Body of pancreas (tissue), 4 donors: ENCODE data around the gene MAP3K21.

ENCODE experiments used
- CTCF ChIP-seq, 7 experiments: fragments of 450-650 bp in 4 of 7; fragments of 200-600 bp in 3 of 7; sonication (generic) in 3 of 7; IDR thresholded peaks; one replicate each; pipeline ENCODE4 v1.5.1; 2016 to 2019; ENCODE audit warnings: antibody characterized with exemption in 7 of 7
- POLR2A ChIP-seq, 3 donors: fragments of 450-650 bp; IDR thresholded peaks; one replicate each; pipeline ENCODE4 v1.6.1; 2016; ENCODE audit warnings: antibody characterized with exemption in 3 of 3, mild to moderate bottlenecking in 2 of 3

- no peak for TF ChIP-seq CTCF (IDR thresholded peaks at IDR 0.05)
- TF ChIP-seq POLR2A (IDR thresholded peaks at IDR 0.05) = no peak
These were observed 105.4 kb downstream of the MAP3K21 start for GRCh38 chr1:233432916-233433315.
